ENCODE results near the gene HEATR5B. TPM values are rescaled to one million over a fixed set of nuclear protein-coding genes. Genes with fewer than 3 reads are reported as not detected.
"Not testable (repeated sequence)": the region's sequence is repeated elsewhere in the genome, so short reads cannot be mapped to it uniquely, and the experiment has no call there.

Gene HEATR5B
- total RNA-seq, 1 experiment from 2014 or later: 13.6 TPM

DNA sequence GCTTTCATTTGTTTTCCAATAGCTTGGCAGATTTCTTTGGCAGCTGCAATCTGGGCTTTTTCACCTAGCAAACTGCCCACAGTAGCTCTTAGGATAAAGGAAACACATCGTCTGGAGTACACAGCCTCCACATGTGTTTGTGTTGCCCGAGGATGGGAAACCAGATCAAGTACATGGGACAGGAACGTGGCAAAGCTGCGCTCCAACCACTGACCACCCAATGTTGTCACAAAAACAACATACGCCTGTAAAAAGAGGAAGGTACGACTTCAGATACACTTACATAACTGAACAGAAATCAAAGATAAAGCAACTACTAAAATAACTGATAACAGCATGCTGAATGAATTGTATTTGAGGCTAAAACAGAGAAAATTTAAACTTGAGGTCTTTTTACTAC, 15.5 kb downstream of the HEATR5B start:
- DNase-seq (ENCODE audit: low read depth): no peak

GRCh38 chr2:37061776-37062175, 22.4 kb downstream of the HEATR5B start:
- no peak for DNase-seq (ENCODE audit: low read depth)

DNA sequence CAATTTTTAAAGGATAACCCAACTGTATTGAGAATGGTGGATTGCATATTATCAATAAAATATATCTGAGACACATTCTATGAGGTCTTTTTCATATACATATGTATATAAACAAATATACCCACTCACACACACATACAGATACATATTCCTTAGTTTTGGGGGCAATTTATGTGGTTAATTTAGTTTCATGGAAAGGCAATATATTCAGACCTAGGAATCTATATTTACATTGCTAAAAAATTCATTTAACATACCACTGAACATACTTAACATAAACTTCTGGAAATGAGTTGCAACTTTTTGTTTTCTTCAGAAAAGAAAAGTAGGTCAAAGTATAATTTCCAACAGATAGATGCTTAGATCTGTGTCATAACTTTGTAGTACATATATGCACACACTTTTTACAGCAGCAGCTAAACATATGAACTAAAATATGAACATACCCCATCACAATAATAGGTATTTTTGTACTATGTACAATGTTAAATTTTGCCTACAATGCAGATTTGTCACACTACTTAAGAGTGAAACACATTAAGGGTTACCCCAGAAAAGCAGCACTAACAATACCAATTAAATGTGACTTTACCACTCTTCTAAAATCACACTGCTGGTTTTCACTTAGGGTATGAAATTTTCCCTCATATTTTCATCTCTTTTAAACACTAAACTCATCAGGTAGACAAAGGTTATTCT, 23.0 kb downstream of the HEATR5B start:
- DNase-seq (ENCODE audit: low read depth): no peak

- no peak for DNase-seq (ENCODE audit: low read depth)
Measured at GRCh38 chr2:37060446-37060845, 23.7 kb downstream of the HEATR5B start.

GRCh38 chr2:37059841-37060240, 24.3 kb downstream of the HEATR5B start:
- DNase-seq (ENCODE audit: low read depth): no peak

- DNase-seq (ENCODE audit: low read depth): no peak
Measured at GRCh38 chr2:37052600-37053332, 31.4 kb downstream of the HEATR5B start.

DNA sequence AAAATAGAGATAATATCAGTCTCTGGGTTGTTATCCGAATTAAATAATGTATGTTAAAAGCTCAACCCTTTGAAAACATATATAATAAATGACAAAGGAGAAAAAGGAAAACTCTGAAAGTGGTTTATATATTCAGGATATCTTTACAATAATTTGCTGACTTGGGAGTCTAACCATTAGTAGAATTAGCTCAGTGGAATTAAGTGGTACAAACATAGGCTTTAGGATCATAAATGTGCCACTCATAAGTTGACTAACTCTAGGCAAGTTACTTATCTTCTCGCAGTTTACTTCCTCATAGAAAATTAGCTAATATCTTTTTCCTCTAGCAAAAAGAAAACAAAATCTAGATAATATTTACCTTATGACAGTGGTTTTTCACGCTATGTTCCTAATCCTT, 44.6 kb downstream of the HEATR5B start:
- no peak for DNase-seq (ENCODE audit: low read depth)

GRCh38 chr2:37037771-37038170, 46.4 kb downstream of the HEATR5B start:
- no peak for DNase-seq (ENCODE audit: low read depth)

GRCh38 chr2:37029758-37030157, 54.4 kb downstream of the HEATR5B start:
- no peak for DNase-seq (ENCODE audit: low read depth)

GRCh38 chr2:37026050-37026449, 58.1 kb downstream of the HEATR5B start:
- DNase-seq (ENCODE audit: low read depth): peak; percentile 5

GRCh38 chr2:37020887-37021796, 63.0 kb downstream of the HEATR5B start:
- DNase-seq (ENCODE audit: low read depth): no peak

GRCh38 chr2:37020212-37020886, 63.8 kb downstream of the HEATR5B start:
- DNase-seq (ENCODE audit: low read depth): peak; percentile 69

DNA sequence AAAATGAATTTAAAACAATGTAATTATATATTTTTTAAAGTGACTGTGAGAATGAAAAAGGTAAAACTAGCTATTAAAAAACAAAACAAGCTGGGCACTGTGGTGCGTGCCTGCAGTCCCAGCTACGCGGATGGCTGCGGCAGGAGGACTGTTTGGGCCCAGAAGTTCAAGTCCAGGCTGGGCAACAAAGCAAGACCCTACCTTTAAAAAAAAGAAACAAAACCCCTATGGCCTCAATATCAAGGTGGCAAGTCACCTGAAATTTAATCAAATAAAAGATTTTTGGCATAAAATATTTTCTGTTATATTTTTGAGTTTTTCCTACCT, 70.9 kb downstream of the HEATR5B start:
- no peak for DNase-seq (ENCODE audit: low read depth)

DNA sequence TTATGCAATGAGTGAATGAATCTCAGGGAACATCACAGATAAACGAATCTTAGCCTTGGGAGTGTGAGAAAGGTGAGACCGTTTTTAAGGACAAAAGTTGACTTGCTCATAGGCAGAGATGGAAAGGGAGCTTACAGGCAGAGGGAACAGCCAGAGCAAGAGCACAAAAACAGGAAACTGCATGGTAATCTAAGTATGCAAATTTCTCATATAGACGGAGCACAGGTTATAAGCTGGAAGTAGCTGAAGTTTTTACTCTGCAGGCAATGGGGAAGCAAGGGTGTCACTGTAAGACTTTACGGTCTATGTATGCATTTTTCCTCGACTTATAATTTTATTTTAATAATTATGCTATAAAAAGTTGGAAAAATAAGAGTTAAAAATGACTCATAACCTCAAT, 73.0 kb downstream of the HEATR5B start:
- DNase-seq (ENCODE audit: low read depth): no peak

DNA sequence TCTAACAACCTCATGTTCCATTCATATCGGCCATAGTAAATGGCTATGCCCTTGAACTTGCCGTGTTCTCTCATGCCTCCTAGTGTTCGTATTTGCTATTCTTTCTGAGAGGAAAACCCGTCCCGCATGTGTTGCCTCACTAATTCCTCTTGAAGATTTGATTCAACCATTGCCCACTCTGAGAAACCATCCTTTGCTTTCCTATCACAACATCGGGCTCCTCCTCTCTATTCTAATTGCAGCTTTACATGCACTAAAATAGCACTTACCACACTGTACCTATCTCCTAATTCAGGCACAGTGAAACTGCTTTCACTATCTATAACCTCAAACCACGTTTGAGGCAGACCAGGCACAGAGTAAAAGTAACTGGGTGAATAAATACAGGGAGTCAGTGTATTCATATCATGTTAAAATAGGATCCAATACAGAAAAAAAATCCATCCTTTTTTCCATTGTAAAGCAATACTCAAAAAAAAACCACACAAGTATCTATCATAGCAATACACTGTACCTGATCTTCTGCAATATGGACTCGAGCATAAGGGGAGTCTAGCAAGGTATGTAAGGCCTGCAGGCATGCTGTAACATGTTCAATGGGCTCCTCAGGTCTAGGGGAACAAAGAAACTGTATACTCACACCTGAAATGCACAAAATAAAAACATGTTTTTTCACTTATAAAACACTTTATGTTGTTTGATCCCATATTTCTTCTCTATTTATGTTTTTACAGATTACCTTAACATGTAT, 78.9 kb downstream of the HEATR5B start:
- peak; percentile 16 for DNase-seq (ENCODE audit: low read depth)

DNA sequence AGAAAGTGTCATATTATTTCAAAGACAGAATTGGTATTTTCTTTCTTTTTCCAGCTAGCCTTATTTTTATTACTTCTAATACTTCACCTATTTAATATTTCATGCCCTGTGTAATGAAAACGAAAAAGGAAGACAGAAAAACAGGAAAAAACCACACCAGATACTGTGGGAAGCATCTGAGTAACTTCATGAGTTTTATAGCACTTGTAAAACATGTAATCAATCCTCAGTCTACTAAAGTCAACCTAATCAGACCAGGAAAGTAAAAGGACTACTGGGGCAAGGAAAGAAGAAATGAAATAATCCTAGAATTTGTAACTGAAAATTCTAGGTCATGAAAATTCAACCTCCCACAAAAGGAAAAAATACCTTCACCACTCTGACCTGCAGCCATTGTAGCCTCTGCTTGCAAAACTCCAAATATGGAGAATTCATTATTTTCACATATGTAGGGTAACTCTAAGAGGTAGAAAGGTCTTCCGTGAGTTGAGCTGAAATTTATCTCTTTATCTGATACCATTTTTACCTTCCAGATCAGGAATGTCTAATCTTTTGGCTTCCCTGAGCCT, 83.1 kb downstream of the HEATR5B start:
- DNase-seq (ENCODE audit: low read depth): no peak

GRCh38 chr2:37000318-37000717, 83.9 kb downstream of the HEATR5B start:
- DNase-seq (ENCODE audit: low read depth): no peak

GRCh38 chr2:36999416-36999815, 84.8 kb downstream of the HEATR5B start:
- DNase-seq (ENCODE audit: low read depth): not testable (repeated sequence)

DNA sequence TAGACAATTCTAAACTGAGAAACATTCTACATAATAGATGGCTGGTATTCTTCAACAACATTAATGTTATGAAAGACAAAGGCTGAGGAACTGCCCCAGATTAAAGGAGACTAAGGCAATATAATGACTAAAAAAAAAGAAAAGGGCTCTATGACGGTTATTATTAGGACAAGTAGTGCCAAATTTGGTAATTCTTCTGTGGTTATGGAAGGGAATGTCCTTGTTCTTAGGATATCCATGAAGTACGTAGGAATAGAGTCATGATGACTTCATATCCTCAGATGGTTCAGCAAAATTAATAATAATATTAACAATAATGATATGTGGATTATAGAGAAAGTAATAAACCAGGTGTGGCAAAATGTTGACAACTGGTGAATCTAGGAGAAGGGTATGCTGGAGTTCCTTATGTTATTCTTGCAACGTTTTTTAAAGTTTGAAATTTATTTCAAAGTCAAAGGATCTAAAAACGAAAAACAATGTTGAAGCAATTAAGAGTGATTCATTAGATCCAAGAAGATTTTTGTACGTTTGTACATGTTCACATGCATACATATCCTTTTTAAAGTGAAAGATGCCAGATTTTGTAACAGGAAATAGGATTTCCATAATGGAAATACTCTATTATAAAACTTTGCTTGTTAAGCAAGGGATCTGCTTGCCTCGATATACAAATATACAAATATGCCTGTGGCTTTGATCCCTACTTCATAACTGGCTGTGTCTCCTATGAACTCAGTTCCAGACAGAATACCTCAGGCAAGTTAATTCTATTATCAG, 90.1 kb downstream of the HEATR5B start:
- DNase-seq (ENCODE audit: low read depth): no peak

GRCh38 chr2:36988008-36988407, 96.2 kb downstream of the HEATR5B start:
- DNase-seq (ENCODE audit: low read depth): no peak
